ENCODE results near the gene POMT2. TPM values are rescaled to one million over a fixed set of nuclear protein-coding genes. Genes with fewer than 3 reads are reported as not detected.
"Not testable (repeated sequence)": the region's sequence is repeated elsewhere in the genome, so short reads cannot be mapped to it uniquely, and the experiment has no call there.

Gene POMT2
- 10 to 100 TPM; 20.8 to 25.5 TPM for total RNA-seq
- long read RNA-seq, full-length matches to known transcripts = 1 of 2 reads
- long read RNA-seq, partial matches to known transcripts = 1 of 2 reads
- long read RNA-seq, other reads (novel, unspliced or antisense) = 0 of 2 reads

GRCh38 chr14:77320238-77320935, at the start of gene POMT2:
POMT2 (minus strand) TSS chr14:77320883; CDS start chr14:77320681, 202 bp downstream.
- DNase-seq (peak; percentile 96), ATAC-seq (peak; percentile 87 to 89)
- intact Hi-C loops (cut with DNase I) = loop anchor here in 1 of 2 donors (2.0 kb wide), 1 partner anchor 56 kb away; the partner anchor contains the start of genes SAMD15 and TMED8

GRCh38 chr14:77369285-77369684, 48.6 kb upstream of the POMT2 start:
- ATAC-seq (no peak), DNase-seq (no peak)
- intact Hi-C loops (cut with DNase I) = no loop called here

- DNase-seq = no peak
- no peak for ATAC-seq
- intact Hi-C loops (cut with DNase I) = no loop called here
Measured at GRCh38 chr14:77364146-77364545, 43.5 kb upstream of the POMT2 start.

GRCh38 chr14:77359626-77360025, 38.9 kb upstream of the POMT2 start:
- ATAC-seq (no peak), DNase-seq (no peak)
- intact Hi-C loops (cut with DNase I) = no loop called here

GRCh38 chr14:77356899-77357298, 36.2 kb upstream of the POMT2 start:
- intact Hi-C loops (cut with DNase I) = no loop called here
- no peak for DNase-seq
- ATAC-seq = no peak

- intact Hi-C loops (cut with DNase I) = no loop called here
- no peak for ATAC-seq
- no peak for DNase-seq
Measured at GRCh38 chr14:77355811-77356210, 35.1 kb upstream of the POMT2 start.

- ATAC-seq (no peak), DNase-seq (no peak)
- intact Hi-C loops (cut with DNase I) = no loop called here
Measured at GRCh38 chr14:77353469-77354141, 32.9 kb upstream of the POMT2 start.

- ATAC-seq (no peak), DNase-seq (no peak)
- intact Hi-C loops (cut with DNase I) = no loop called here
Measured at GRCh38 chr14:77347751-77348150, 27.1 kb upstream of the POMT2 start.

- DNase-seq (no peak), ATAC-seq (no peak)
- intact Hi-C loops (cut with DNase I) = no loop called here
Measured at GRCh38 chr14:77346495-77346894, 25.8 kb upstream of the POMT2 start.

GRCh38 chr14:77344377-77344996, 23.8 kb upstream of the POMT2 start:
- ATAC-seq (no peak), DNase-seq (no peak)

GRCh38 chr14:77343662-77344061, 23.0 kb upstream of the POMT2 start:
- intact Hi-C loops (cut with DNase I) = no loop called here
- no peak for ATAC-seq
- no peak for DNase-seq

More at GRCh38 chr14:77344377-77344996, 23.8 kb upstream of the POMT2 start:
- intact Hi-C loops (cut with DNase I) = no loop called here

- ATAC-seq = no peak
- no peak for DNase-seq
- intact Hi-C loops (cut with DNase I) = no loop called here
Measured at GRCh38 chr14:77342726-77343397, 22.2 kb upstream of the POMT2 start.

- DNase-seq (no peak), ATAC-seq (no peak)
- intact Hi-C loops (cut with DNase I) = no loop called here
Measured at GRCh38 chr14:77340389-77340788, 19.7 kb upstream of the POMT2 start.

GRCh38 chr14:77339407-77339806, 18.7 kb upstream of the POMT2 start:
- no peak for DNase-seq
- intact Hi-C loops (cut with DNase I) = no loop called here
- peak in 1 of 2 donors; percentile 14 for ATAC-seq

- DNase-seq (no peak), ATAC-seq (no peak)
- intact Hi-C loops (cut with DNase I) = no loop called here
Measured at GRCh38 chr14:77338302-77338701, 17.6 kb upstream of the POMT2 start.

GRCh38 chr14:77337880-77338279, 17.2 kb upstream of the POMT2 start:
- intact Hi-C loops (cut with DNase I) = no loop called here
- no peak for ATAC-seq
- DNase-seq = no peak

GRCh38 chr14:77337255-77337654, 16.6 kb upstream of the POMT2 start:
- ATAC-seq; DNase-seq; intact Hi-C loops (cut with DNase I): not testable (repeated sequence)

- intact Hi-C loops (cut with DNase I) = no loop called here
- ATAC-seq (no peak), DNase-seq (no peak)
Measured at GRCh38 chr14:77335576-77335975, 14.9 kb upstream of the POMT2 start.

GRCh38 chr14:77329872-77330271, 9.2 kb upstream of the POMT2 start:
- DNase-seq = no peak
- intact Hi-C loops (cut with DNase I) = no loop called here
- ATAC-seq = no peak

GRCh38 chr14:77327111-77327510, 6.4 kb upstream of the POMT2 start:
- intact Hi-C loops (cut with DNase I) = no loop called here
- ATAC-seq = no peak
- no peak for DNase-seq

Data from left cardiac atrium (tissue), 4 donors.